Measurements from ENCODE around the gene ARHGAP30.

ARHGAP30 gene

GRCh38 chr1:161045736-161046604 lies 23.7 kb downstream of the ARHGAP30 start, which contains the start of gene USF1:
Gene USF1, minus strand, starts transcription at chr1:161045977. Its CDS starts 2,702 bp downstream, at chr1:161043275.
- H3K27me3 ChIP-seq (ENCODE audit: insufficient read depth, low read length) = no peaks in the 10 kb centered on the region
- peaks cover 4% of the 10 kb centered on the region; the same call in 1 of the 2 replicates for H3F3A ChIP-seq (ENCODE audit: insufficient read depth, low read length)
- peak within 1 kb of the TSS; percentile 82 for H3K4me3 ChIP-seq (ENCODE audit: low read depth, low read length, poor library complexity, severe bottlenecking)
- H3K4me1 ChIP-seq (ENCODE audit: insufficient read depth, low read length, severe bottlenecking) = peaks cover 35% of the 10 kb centered on the region
- no peaks in the 10 kb centered on the region for H3K9me2 ChIP-seq (ENCODE audit: low read depth, low read length)
- H2AFZ ChIP-seq (ENCODE audit: low read length) = no peak within 1 kb of the TSS
- H4K20me1 ChIP-seq (ENCODE audit: insufficient read depth, low read length) = no peaks in the 10 kb centered on the region
- H3K36me3 ChIP-seq (ENCODE audit: insufficient read depth, low read length) = peaks cover 71% of the 10 kb centered on the region
- peak within 1 kb of the TSS; percentile 96 for H3K27ac ChIP-seq (ENCODE audit: low read depth, low read length, poor library complexity, severe bottlenecking)
- peak within 1 kb of the TSS; percentile 94 for H3K9ac ChIP-seq (ENCODE audit: low read length)
- H3K79me2 ChIP-seq (ENCODE audit: insufficient read depth, low read length) = peaks cover 7% of the 10 kb centered on the region
- no peaks in the 10 kb centered on the region for H3K9me3 ChIP-seq (ENCODE audit: low read length)
- peak within 1 kb of the TSS; percentile 94 for H3K4me2 ChIP-seq (ENCODE audit: low read length)
- no peak for TF ChIP-seq EZH2 (IDR thresholded peaks at IDR 0.05; ENCODE audit: borderline replicate concordance, low read length)
- TF ChIP-seq CTCF (IDR thresholded peaks at IDR 0.05; ENCODE audit: low read length) = no peak

GRCh38 chr1:161044908-161045735 lies 24.6 kb downstream of the ARHGAP30 start:
- Histone ChIP-seq H3K4me1 (ENCODE audit: insufficient read depth, low read length, severe bottlenecking) (peaks cover 35% of the 10 kb centered on the region), H2AFZ (ENCODE audit: low read length) (no peak overlapping the region)

More at GRCh38 chr1:161044908-161045735, 24.6 kb downstream of the ARHGAP30 start:
- H3K9me3 ChIP-seq (ENCODE audit: low read length) = no peaks in the 10 kb centered on the region
- H3K9ac ChIP-seq (ENCODE audit: low read length) = peak overlapping the region; percentile 94
- H3K79me2 ChIP-seq (ENCODE audit: insufficient read depth, low read length) = peaks cover 7% of the 10 kb centered on the region
- H3K27me3 ChIP-seq (ENCODE audit: insufficient read depth, low read length) = no peaks in the 10 kb centered on the region
- H3K27ac ChIP-seq (ENCODE audit: low read depth, low read length, poor library complexity, severe bottlenecking) = peak overlapping the region; percentile 96
- peaks cover 71% of the 10 kb centered on the region for H3K36me3 ChIP-seq (ENCODE audit: insufficient read depth, low read length)
- H3K4me3 ChIP-seq (ENCODE audit: low read depth, low read length, poor library complexity, severe bottlenecking) = peak overlapping the region; percentile 82
- H4K20me1 ChIP-seq (ENCODE audit: insufficient read depth, low read length) = no peaks in the 10 kb centered on the region
- TF ChIP-seq EZH2 (IDR thresholded peaks at IDR 0.05; ENCODE audit: borderline replicate concordance, low read length) = no peak
- no peak for TF ChIP-seq CTCF (IDR thresholded peaks at IDR 0.05; ENCODE audit: low read length)
- no peaks in the 10 kb centered on the region for H3K9me2 ChIP-seq (ENCODE audit: low read depth, low read length)
- peak overlapping the region; percentile 94 for H3K4me2 ChIP-seq (ENCODE audit: low read length)
- H3F3A ChIP-seq (ENCODE audit: insufficient read depth, low read length) = peaks cover 4% of the 10 kb centered on the region; the same call in 1 of the 2 replicates

Data from OCI-LY1 (cell line).